CD4-positive, alpha-beta T cell (primary cell): ENCODE results near the gene POLR2M. TPM values are rescaled to one million over a fixed set of nuclear protein-coding genes. Genes with fewer than 3 reads are reported as not detected.

Experiments used
- ATAC-seq: fragments of 200-7000 bp; cut with Tn5 transposase; one replicate; pipeline ENCODE4 v1.10.0; 2022; ENCODE audit warnings: mild to moderate bottlenecking; ENCODE audit not compliant: poor library complexity
- CTCF ChIA-PET: fragments of 350-600 bp; sonication (Branson Sonifier 250); formaldehyde crosslinking; loops from one replicate; lab custom pipeline; 2021; ENCODE audit warnings: antibody characterized with exemption, inconsistent platforms; lab: Charles Lee
- POLR2A ChIA-PET: fragments of 350-600 bp; sonication (Branson Sonifier 250); formaldehyde crosslinking; loops from one replicate; lab custom pipeline; 2021; ENCODE audit warnings: antibody characterized with exemption, inconsistent platforms; lab: Charles Lee
- DNase-seq, 14 experiments: peaks; one replicate each; pipeline ENCODE4 v3.0.0-alpha.2; 2013 to 2020; ENCODE audit warnings: mixed read lengths in 2 of 14
- H3K27ac ChIP-seq, 2 donors: one replicate each; pipeline versions ENCODE4 v1.5.1 to v1.7.0; 2013; ENCODE audit warnings: low read length in 2 of 2, low read depth in 1 of 2, mild to moderate bottlenecking in 1 of 2
- H3K27me3 ChIP-seq, 2 experiments: 1 replicate in 1 of 2; 2 replicates in 1 of 2; pipeline versions ENCODE4 v1.6.1 to v1.7.0; 2013; ENCODE audit warnings: low read length in 2 of 2, control low read depth in 1 of 2, mild to moderate bottlenecking in 1 of 2, moderate library complexity in 1 of 2; ENCODE audit not compliant: insufficient read depth in 2 of 2, control insufficient read depth in 1 of 2
- H3K36me3 ChIP-seq: one replicate; pipeline ENCODE4 v1.6.1; 2013; ENCODE audit warnings: low read length, control low read depth; ENCODE audit not compliant: insufficient read depth
- H3K4me1 ChIP-seq: one replicate; pipeline ENCODE4 v1.6.1; 2013; ENCODE audit warnings: low read length, control low read depth; ENCODE audit not compliant: insufficient read depth
- H3K4me3 ChIP-seq: one replicate; pipeline ENCODE4 v1.5.1; 2013; ENCODE audit warnings: mild to moderate bottlenecking, low read length, moderate library complexity
- H3K9me3 ChIP-seq, 2 experiments: 1 replicate in 1 of 2; 2 replicates in 1 of 2; pipeline versions ENCODE4 v1.6.1 to v1.7.0; 2013; ENCODE audit warnings: low read length in 2 of 2, mild to moderate bottlenecking in 2 of 2, control low read depth in 1 of 2, moderate library complexity in 1 of 2; ENCODE audit not compliant: control insufficient read depth in 1 of 2, insufficient read depth in 1 of 2
- H3K27ac Mint-ChIP-seq: one replicate; pipeline ENCODE4 v1.8.0; 2020; ENCODE audit warnings: mixed read lengths
- H3K27me3 Mint-ChIP-seq: one replicate; pipeline ENCODE4 v1.8.0; 2021; ENCODE audit warnings: mixed read lengths
- H3K36me3 Mint-ChIP-seq: one replicate; pipeline ENCODE4 v1.8.0; 2021; ENCODE audit warnings: low read depth, mixed read lengths
- H3K4me1 Mint-ChIP-seq: one replicate; pipeline ENCODE4 v1.8.0; 2021; ENCODE audit warnings: low read depth, mixed read lengths
- H3K4me3 Mint-ChIP-seq: one replicate; pipeline ENCODE4 v1.8.0; 2020; ENCODE audit warnings: mild to moderate bottlenecking, mixed read lengths
- H3K9me3 Mint-ChIP-seq: one replicate; pipeline ENCODE4 v1.8.0; 2020; ENCODE audit warnings: mixed read lengths
- CTCF ChIP-seq: fragments of 200-600 bp; IDR thresholded peaks from one replicate; pipeline ENCODE4 v1.8.0; 2022; ENCODE audit warnings: antibody characterized with exemption, mild to moderate bottlenecking
- intact Hi-C, 2 experiments: fragments of 100-400 bp; cut with DNase I in 1 of 2; cut with micrococcal nuclease in 1 of 2; formaldehyde crosslinking; loops; one replicate each; pipeline versions ENCODE4 v1.15.1 to v1.9.0; 2023 to 2025; cut with DNase I, micrococcal nuclease
- polyA plus RNA-seq, 2 donors: library from polyadenylated mRNA; unstranded; fragments of 120-200 nt; gene quantifications; one replicate each; pipeline ENCODE4 v1.2.1, GENCODE V29; 2013
- total RNA-seq, 174 experiments: library from RNA in 2 of 174; stranded (reverse) in 2 of 174; gene quantifications; one replicate each; pipeline ENCODE4 v1.2.3 and lab custom pipeline; 2021 to 2026

The POLR2M gene
- 100 to 1,000 TPM in 1 of 2 experiments, 10 to 100 TPM in 1; 88.5 to 109 TPM for total RNA-seq
- polyA plus RNA-seq (2013, experiment 1 of 2): 55.5 TPM
- 46.3 TPM for polyA plus RNA-seq (2013, experiment 2 of 2)
- 17.8 to 63.7 (median 37.3) reads per million in 172 experiments for total RNA-seq (lab: John Stamatoyannopoulos, UW)

DNA sequence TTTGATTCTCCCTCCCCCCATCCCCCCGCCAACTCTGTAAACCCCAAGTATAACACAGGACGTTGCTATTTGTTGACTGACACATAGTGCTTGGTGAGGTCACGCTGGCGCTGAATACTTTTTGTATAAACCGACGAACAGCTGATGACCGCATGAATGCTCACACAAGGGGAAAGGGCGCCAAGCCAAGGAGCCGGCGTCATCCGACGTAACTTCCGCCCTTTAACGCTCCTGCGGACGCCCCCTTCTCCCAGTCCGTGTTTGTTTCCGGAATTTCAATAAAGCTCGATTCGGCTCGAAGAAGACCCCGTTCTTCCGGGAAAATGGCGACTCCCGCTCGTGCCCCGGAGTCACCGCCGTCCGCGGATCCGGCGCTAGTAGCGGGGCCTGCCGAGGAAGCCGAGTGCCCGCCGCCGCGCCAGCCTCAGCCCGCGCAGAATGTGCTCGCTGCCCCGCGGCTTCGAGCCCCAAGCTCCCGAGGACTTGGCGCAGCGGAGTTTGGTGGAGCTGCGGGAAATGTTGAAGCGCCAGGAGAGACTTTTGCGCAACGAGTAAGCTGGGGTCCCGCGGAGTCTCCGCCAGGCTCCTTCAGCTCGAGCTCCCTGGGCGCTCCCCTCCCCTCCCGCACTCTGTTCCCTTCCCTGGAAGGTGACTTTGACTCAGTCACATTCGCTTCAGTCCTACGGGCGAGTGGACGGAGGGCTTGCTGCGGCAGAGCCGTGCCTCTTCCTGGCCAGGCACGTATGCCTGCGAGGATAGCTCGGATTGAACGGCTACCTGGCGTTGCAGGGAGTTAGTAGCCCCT, at the start of gene POLR2M:
TSS of gene POLR2M (plus strand) at position 310 of the 805 bp plus-strand sequence. CDS start at position 439, 129 bp downstream.
- Histone ChIP-seq H3K4me1 (peaks cover 35% of the 10 kb centered on the region), H3K4me3 (peak within 1 kb of the TSS; percentile 90), H3K36me3 (peaks cover 20% of the 10 kb centered on the region), H3K27ac (peak within 1 kb of the TSS; percentile 87 to 95), H3K9me3 (no peaks in the 10 kb centered on the region), H3K27me3 (no peaks in the 10 kb centered on the region)
- peak; percentile 88 for ATAC-seq
- Mint-ChIP-seq H3K4me3 (peak within 1 kb of the TSS; percentile 85), H3K36me3 (peaks cover 48% of the 10 kb centered on the region), H3K27ac (peak within 1 kb of the TSS; percentile 99), H3K9me3 (no peaks in the 10 kb centered on the region), H3K4me1 (peaks cover 93% of the 10 kb centered on the region), H3K27me3 (no peaks in the 10 kb centered on the region)
- DNase-seq: peak; percentile 78 to 98 (median 86)
- TF ChIP-seq CTCF: no peak
- intact Hi-C loops: loop anchor here in 1 of 2 experiments (10.0 kb wide), 4 partner anchors 112 to 1978 kb away; partner anchors contain the start of genes BNIP2, MYZAP, RFX7 and ZNF280D
- CTCF ChIA-PET: interaction anchor here (0.8 to 1.5 kb wide), 2 partner anchors 9 to 26 kb away, joined by 3 to 5 read pairs; no protein-coding TSS in a partner anchor
- POLR2A ChIA-PET: interaction anchor here (0.9 to 2.1 kb wide), 13 partner anchors 14 to 1983 kb away, joined by 3 to 14 read pairs (median 5); partner anchors contain the start of genes BNIP2 and ZNF280D

DNA sequence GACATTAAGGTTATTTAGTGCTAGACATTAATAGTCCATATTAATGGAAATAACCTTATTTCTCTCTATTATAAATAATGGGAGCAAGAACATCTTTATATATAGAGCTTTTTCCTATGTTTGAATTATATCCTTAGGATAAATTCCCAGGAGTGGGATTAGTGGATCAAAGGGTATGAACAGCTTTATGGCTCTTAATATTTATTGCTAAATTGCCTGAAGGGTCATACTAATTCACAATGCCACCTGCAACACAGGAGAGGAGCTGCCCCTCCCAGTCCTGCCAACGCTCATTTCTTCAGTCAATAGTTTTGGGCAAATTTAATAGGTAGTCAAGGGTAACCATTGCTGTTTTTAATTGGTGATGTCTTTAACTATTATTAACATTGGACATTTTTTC, 48.9 kb upstream of the POLR2M start:
- no peak overlapping the region for H3K27ac Mint-ChIP-seq
- no peaks in the 10 kb centered on the region for H3K9me3 Mint-ChIP-seq
- H3K4me3 Mint-ChIP-seq: no peak overlapping the region
- Histone ChIP-seq H3K27ac (no peak overlapping the region), H3K36me3 (no peaks in the 10 kb centered on the region), H3K4me1 (no peaks in the 10 kb centered on the region), H3K4me3 (no peak overlapping the region), H3K27me3 (no peaks in the 10 kb centered on the region), H3K9me3 (no peaks in the 10 kb centered on the region)
- DNase-seq: no peak
- no peaks in the 10 kb centered on the region for H3K36me3 Mint-ChIP-seq
- no peaks in the 10 kb centered on the region for H3K4me1 Mint-ChIP-seq
- no peak for ATAC-seq
- CTCF ChIA-PET: no interaction called here
- TF ChIP-seq CTCF: no peak
- intact Hi-C loops: loop anchor here (5.0 to 10.0 kb wide), 2 partner anchors 93 to 100 kb away; no protein-coding TSS in a partner anchor
- POLR2A ChIA-PET: no interaction called here
- H3K27me3 Mint-ChIP-seq: peaks cover 14% of the 10 kb centered on the region

DNA sequence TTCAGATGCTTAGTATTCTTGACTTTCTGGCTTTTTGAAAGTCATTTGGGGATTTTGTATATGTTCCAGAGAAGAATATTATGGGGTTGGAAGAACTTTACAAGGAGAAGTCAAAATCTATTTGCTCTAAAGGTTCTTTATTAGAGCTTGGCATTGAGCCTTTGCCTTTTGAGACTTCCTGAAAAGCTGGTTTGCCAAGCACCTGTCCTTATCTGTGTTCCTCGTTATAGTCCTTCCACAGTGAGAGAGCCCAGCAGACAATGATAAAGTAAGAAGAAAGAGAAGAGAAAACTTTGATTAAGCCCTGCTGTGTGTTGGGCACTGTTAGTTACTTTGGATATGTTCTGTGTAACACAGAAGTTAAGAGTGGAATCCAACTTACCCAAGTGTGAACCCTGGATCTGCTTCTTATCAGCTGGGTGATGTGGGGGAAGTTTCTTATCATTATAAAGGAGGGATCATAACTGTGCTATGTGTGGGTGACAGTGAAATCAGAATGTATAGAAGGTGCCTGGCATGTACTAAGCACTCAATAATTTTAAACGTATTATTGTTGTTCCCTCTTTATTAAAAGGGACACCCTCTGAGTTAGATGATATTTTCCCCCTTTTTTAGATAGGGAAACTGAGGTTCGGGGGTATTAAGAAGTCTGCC, 44.3 kb upstream of the POLR2M start:
- DNase-seq (no peak), ATAC-seq (no peak)
- Histone ChIP-seq H3K9me3 (no peaks in the 10 kb centered on the region), H3K27ac (no peak overlapping the region), H3K4me1 (no peaks in the 10 kb centered on the region), H3K36me3 (no peaks in the 10 kb centered on the region), H3K27me3 (no peaks in the 10 kb centered on the region), H3K4me3 (no peak overlapping the region)
- Mint-ChIP-seq H3K4me1 (no peaks in the 10 kb centered on the region), H3K36me3 (no peaks in the 10 kb centered on the region), H3K27ac (no peak overlapping the region), H3K4me3 (no peak overlapping the region), H3K9me3 (no peaks in the 10 kb centered on the region), H3K27me3 (peaks cover 14% of the 10 kb centered on the region)
- TF ChIP-seq CTCF: no peak
- ChIA-PET CTCF (interaction anchor here (1.4 kb wide), 1 partner anchor 9 kb away, joined by 3 read pairs; no protein-coding TSS in a partner anchor), POLR2A (no interaction called here)
- intact Hi-C loops: no loop called here
